MCF 10A (cell line): ENCODE measurements around the gene ATP2A2. TPM values are rescaled to one million over a fixed set of nuclear protein-coding genes. Genes with fewer than 3 reads are reported as not detected.

Source experiments
- BruUV-seq: library from RNA; stranded (reverse); fragments of 400-500 nt; replicated peaks from 2 replicates; lab custom pipeline; 2021; lab: Mats Ljungman, UMichigan
- CTCF ChIA-PET: fragments of 300-600 bp; sonication (Branson Sonifier 250); formaldehyde crosslinking; extraction: SDS; loops from one replicate; lab custom pipeline; 2021; ENCODE audit warnings: antibody characterized with exemption, inconsistent platforms; lab: Yijun Ruan, JAX
- POLR2A ChIA-PET: fragments of 300-600, 350-650 bp; sonication (Branson Sonifier 250); formaldehyde crosslinking; extraction: SDS; loops from one replicate; lab custom pipeline; 2020; ENCODE audit warnings: antibody characterized with exemption, inconsistent platforms; lab: Yijun Ruan, JAX
- DNase-seq: peaks from one replicate; pipeline ENCODE4 v3.0.0-alpha.2; 2018; ENCODE audit not compliant: unreplicated experiment
- H3K27ac Mint-ChIP-seq: one replicate; pipeline ENCODE4 v1.8.0; 2022; ENCODE audit warnings: mild to moderate bottlenecking, low read depth, mixed read lengths; ENCODE audit not compliant: unreplicated experiment
- H3K27me3 Mint-ChIP-seq: one replicate; pipeline ENCODE4 v1.8.0; 2022; ENCODE audit warnings: mixed read lengths; ENCODE audit not compliant: insufficient read depth, unreplicated experiment
- H3K36me3 Mint-ChIP-seq: one replicate; pipeline ENCODE4 v1.8.0; 2022; ENCODE audit warnings: mild to moderate bottlenecking, moderate library complexity, mixed read lengths; ENCODE audit not compliant: insufficient read depth, unreplicated experiment
- H3K4me1 Mint-ChIP-seq: one replicate; pipeline ENCODE4 v1.8.0; 2022; ENCODE audit warnings: mixed read lengths; ENCODE audit not compliant: insufficient read depth, unreplicated experiment
- H3K4me3 Mint-ChIP-seq: one replicate; pipeline ENCODE4 v1.8.0; 2022; ENCODE audit warnings: mild to moderate bottlenecking, moderate library complexity, mixed read lengths; ENCODE audit not compliant: unreplicated experiment
- H3K9me3 Mint-ChIP-seq: one replicate; pipeline ENCODE4 v1.8.0; 2022; ENCODE audit warnings: mixed read lengths; ENCODE audit not compliant: unreplicated experiment
- intact Hi-C: fragments of 100-400 bp; cut with micrococcal nuclease; formaldehyde crosslinking; loops from 2 replicates; pipeline ENCODE4 v1.14.1; 2022
- total RNA-seq: library from RNA; stranded (reverse); gene quantifications from 2 replicates; pipeline ENCODE4 v1.2.3, GENCODE V29; 2022
- TF ChIP-seq, protein P1 (sequence below): fragments of 200-600 bp; IDR thresholded peaks from one replicate; pipeline ENCODE4 v1.8.0; 2022; ENCODE audit warnings: antibody characterized with exemption, mild to moderate bottlenecking; ENCODE audit not compliant: unreplicated experiment

ATP2A2 gene
- total RNA-seq, 1 experiment from 2014 or later = 272 TPM

- H3K9me3 Mint-ChIP-seq = no peaks in the 10 kb centered on the region
- no TSS peak for BruUV-seq
- TF ChIP-seq, protein P1, sequence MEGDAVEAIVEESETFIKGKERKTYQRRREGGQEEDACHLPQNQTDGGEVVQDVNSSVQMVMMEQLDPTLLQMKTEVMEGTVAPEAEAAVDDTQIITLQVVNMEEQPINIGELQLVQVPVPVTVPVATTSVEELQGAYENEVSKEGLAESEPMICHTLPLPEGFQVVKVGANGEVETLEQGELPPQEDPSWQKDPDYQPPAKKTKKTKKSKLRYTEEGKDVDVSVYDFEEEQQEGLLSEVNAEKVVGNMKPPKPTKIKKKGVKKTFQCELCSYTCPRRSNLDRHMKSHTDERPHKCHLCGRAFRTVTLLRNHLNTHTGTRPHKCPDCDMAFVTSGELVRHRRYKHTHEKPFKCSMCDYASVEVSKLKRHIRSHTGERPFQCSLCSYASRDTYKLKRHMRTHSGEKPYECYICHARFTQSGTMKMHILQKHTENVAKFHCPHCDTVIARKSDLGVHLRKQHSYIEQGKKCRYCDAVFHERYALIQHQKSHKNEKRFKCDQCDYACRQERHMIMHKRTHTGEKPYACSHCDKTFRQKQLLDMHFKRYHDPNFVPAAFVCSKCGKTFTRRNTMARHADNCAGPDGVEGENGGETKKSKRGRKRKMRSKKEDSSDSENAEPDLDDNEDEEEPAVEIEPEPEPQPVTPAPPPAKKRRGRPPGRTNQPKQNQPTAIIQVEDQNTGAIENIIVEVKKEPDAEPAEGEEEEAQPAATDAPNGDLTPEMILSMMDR = no peak
- H3K4me1 Mint-ChIP-seq = peaks cover 45% of the 10 kb centered on the region
- intact Hi-C loops = no loop called here
- no peaks in the 10 kb centered on the region for H3K27me3 Mint-ChIP-seq
- H3K4me3 Mint-ChIP-seq = peak overlapping the region; percentile 58
- POLR2A ChIA-PET = interaction anchor here (0.6 to 3.6 kb wide), 9 partner anchors 8 to 37 kb away, joined by 3 to 15 read pairs (median 3); partner anchors contain the start of gene ATP2A2
- CTCF ChIA-PET = interaction anchor here (0.6 kb wide), 1 partner anchor 41 kb away, joined by 3 read pairs; no protein-coding TSS in a partner anchor
- H3K36me3 Mint-ChIP-seq = peaks cover 85% of the 10 kb centered on the region
- peak overlapping the region; percentile 85 for H3K27ac Mint-ChIP-seq
- DNase-seq = peak; percentile 87
Measured at GRCh38 chr12:110304061-110304551, 23.1 kb downstream of the ATP2A2 start.

DNA sequence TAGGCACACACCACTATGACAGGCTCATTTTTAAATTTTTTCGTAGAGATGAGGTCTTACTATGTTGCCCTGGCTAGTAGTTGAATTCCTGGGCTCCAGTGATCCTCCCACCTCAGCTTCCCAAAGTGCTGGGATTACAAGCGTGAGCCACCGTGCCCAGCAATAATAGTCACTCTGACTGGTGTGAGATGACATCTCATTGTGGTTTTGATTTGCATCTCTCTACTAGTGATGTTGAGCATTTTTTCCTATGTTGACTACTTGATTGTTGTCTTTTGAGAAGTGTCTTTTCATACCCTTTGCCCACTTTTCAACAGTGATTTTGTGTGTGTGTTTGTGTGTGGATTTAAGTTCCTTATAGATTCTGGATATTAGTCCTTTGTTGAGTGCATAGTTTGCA is 26.3 kb downstream of the ATP2A2 start:
- TF ChIP-seq, protein P1 = no peak
- Mint-ChIP-seq H3K27ac (peak overlapping the region; percentile 84), H3K9me3 (no peaks in the 10 kb centered on the region), H3K4me1 (peaks cover 35% of the 10 kb centered on the region), H3K27me3 (no peaks in the 10 kb centered on the region), H3K36me3 (peaks cover 91% of the 10 kb centered on the region), H3K4me3 (no peak overlapping the region)
- ChIA-PET POLR2A (interaction anchor here (0.7 to 1.8 kb wide), 4 partner anchors 9 to 27 kb away, joined by 3 to 6 read pairs (median 4); no protein-coding TSS in a partner anchor), CTCF (interaction anchor here (0.8 kb wide), 1 partner anchor 14 kb away, joined by 3 read pairs; no protein-coding TSS in a partner anchor)
- no TSS peak for BruUV-seq
- intact Hi-C loops = no loop called here
- no peak for DNase-seq

DNA sequence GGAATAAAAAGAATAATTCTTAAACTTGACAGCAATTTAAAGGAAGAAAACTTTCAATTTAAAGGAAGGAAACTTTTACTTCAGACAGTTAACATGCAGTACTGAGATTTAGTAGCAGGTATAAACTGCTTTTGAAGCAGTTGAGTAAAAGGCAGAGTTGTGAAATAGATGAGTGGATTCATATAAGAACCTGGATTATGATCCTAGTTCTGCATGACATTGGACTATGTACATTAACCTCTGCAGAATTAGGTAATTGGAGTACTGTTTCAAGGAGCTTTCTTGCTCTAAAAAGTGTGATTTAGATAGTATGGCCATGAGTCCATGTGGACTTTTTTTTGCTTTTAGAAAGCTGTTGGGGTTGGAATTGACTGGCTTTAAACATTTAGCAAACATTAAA is 29.7 kb downstream of the ATP2A2 start:
- TF ChIP-seq, protein P1 = no peak
- H3K27me3 Mint-ChIP-seq = no peaks in the 10 kb centered on the region
- H3K27ac Mint-ChIP-seq = no peak overlapping the region
- no peaks in the 10 kb centered on the region for H3K9me3 Mint-ChIP-seq
- ChIA-PET CTCF (interaction anchor here (1.1 kb wide), 1 partner anchor 30 kb away, joined by 3 read pairs; no protein-coding TSS in a partner anchor), POLR2A (interaction anchor here (0.6 to 2.3 kb wide), 5 partner anchors 10 to 31 kb away, joined by 3 to 6 read pairs (median 3); no protein-coding TSS in a partner anchor)
- H3K36me3 Mint-ChIP-seq = peaks cover 93% of the 10 kb centered on the region
- no TSS peak for BruUV-seq
- peak; percentile 24 for DNase-seq
- peaks cover 33% of the 10 kb centered on the region for H3K4me1 Mint-ChIP-seq
- intact Hi-C loops = no loop called here
- no peak overlapping the region for H3K4me3 Mint-ChIP-seq

DNA sequence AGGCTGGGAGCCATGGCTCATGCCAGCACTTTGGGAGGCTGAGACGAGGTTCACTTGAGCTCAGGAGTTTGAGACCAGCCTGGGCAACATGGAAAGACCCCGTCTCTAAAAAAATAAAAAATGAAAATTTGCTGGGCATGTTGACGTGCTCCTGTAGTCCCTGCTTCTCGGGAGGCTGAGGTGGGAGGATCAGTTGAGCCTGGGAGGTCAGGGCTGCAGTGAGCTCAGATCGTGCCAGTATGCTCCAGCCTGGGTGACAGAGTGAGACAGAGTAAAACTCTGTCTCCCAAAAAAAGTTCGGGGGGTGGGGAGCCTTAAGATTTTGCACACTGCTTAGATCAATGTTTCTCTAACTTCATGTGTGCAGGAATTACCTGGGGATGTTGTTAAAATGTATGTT is 30.9 kb downstream of the ATP2A2 start:
- H3K36me3 Mint-ChIP-seq = peaks cover 88% of the 10 kb centered on the region
- no peak overlapping the region for H3K4me3 Mint-ChIP-seq
- intact Hi-C loops = no loop called here

More for the DNA sequence above, 30.9 kb downstream of the ATP2A2 start:
- DNase-seq = no peak
- TF ChIP-seq, protein P1 = no peak
- ChIA-PET POLR2A (interaction anchor here (0.8 to 2.3 kb wide), 5 partner anchors 8 to 87 kb away, joined by 3 to 6 read pairs (median 4); no protein-coding TSS in a partner anchor), CTCF (interaction anchor here (0.6 to 1.1 kb wide), 5 partner anchors 20 to 119 kb away, joined by 3 to 6 read pairs (median 5); no protein-coding TSS in a partner anchor)
- H3K27me3 Mint-ChIP-seq = no peaks in the 10 kb centered on the region
- BruUV-seq = no TSS peak
- H3K4me1 Mint-ChIP-seq = peaks cover 39% of the 10 kb centered on the region
- H3K9me3 Mint-ChIP-seq = no peaks in the 10 kb centered on the region
- H3K27ac Mint-ChIP-seq = no peak overlapping the region
